ENCODE measurements around the gene CES2.

GRCh38 chr16:66911801-66912200 is 23.5 kb upstream of the CES2 start:
- TF ChIP-seq EZH2 (IDR thresholded peaks at IDR 0.05): no peak
- no peak for TF ChIP-seq POLR2AphosphoS5 (IDR thresholded peaks at IDR 0.05; ENCODE audit: borderline replicate concordance, low read depth, low read length)
- no peak for TF ChIP-seq FOXP2 (optimal IDR thresholded peaks at IDR 0.05; ENCODE audit: control extremely low read depth, extremely low read length, insufficient read depth)

Data from SK-N-MC (cell line).